IMR-90 (cell line): Measurements from ENCODE around the gene NHEJ1. TPM values are rescaled to one million over a fixed set of nuclear protein-coding genes. Genes with fewer than 3 reads are reported as not detected.
A peak's percentile ranks its signal among the peaks of the same experiment; 100 is the strongest.

ENCODE experiments used
- ATAC-seq: fragments of 200-7000 bp; cut with Tn5 transposase; 2 replicates; pipeline ENCODE4 v1.9.1; 2020; ENCODE audit warnings: low read depth, mild to moderate bottlenecking, moderate library complexity
- BruUV-seq: library from RNA; stranded (reverse); fragments of 400-500 nt; replicated peaks from 2 replicates; lab custom pipeline; 2021; lab: Mats Ljungman, UMichigan
- CTCF ChIA-PET: fragments of 300-600 bp; formaldehyde crosslinking; extraction: SDS; loops from one replicate; lab custom pipeline; 2021; ENCODE audit warnings: antibody characterized with exemption; lab: Yijun Ruan, JAX
- POLR2A ChIA-PET: fragments of 300-600 bp; sonication (Branson Sonifier 250); formaldehyde crosslinking; loops from one replicate; lab custom pipeline; 2022; ENCODE audit warnings: antibody characterized with exemption; ENCODE audit not compliant: unreplicated experiment; lab: Charles Lee
- DNase-seq: peaks from one replicate; pipeline ENCODE4 v3.0.0; 2013
- H2AFZ ChIP-seq: replicated peaks from 2 replicates; pipeline ENCODE3; 2013; ENCODE audit warnings: low read length, mild to moderate bottlenecking; ENCODE audit not compliant: poor library complexity
- H2AK5ac ChIP-seq: 2 replicates; pipeline ENCODE4 v1.6.1; 2013; ENCODE audit warnings: low read depth, low read length, inconsistent platforms
- H2AK9ac ChIP-seq: replicated peaks from 2 replicates; pipeline ENCODE3; 2013; ENCODE audit warnings: mild to moderate bottlenecking, low read depth, low read length, moderate library complexity; ENCODE audit not compliant: poor library complexity
- H2BK120ac ChIP-seq: 2 replicates; pipeline ENCODE4 v1.6.1; 2013; ENCODE audit warnings: low read depth, low read length, inconsistent platforms
- H2BK15ac ChIP-seq: 3 replicates; pipeline ENCODE4 v1.6.1; 2013; ENCODE audit warnings: low read depth, low read length, inconsistent platforms
- H2BK20ac ChIP-seq: 2 replicates; pipeline ENCODE4 v1.6.1; 2013; ENCODE audit warnings: low read depth, mild to moderate bottlenecking, inconsistent platforms, low read length, moderate library complexity
- H2BK5ac ChIP-seq: 2 replicates; pipeline ENCODE4 v1.6.1; 2013; ENCODE audit warnings: mild to moderate bottlenecking, low read depth, low read length, inconsistent platforms; ENCODE audit not compliant: poor library complexity, severe bottlenecking
- H3K14ac ChIP-seq: replicated peaks from 2 replicates; pipeline ENCODE4 v1.6.1; 2013; ENCODE audit warnings: low read depth, low read length, inconsistent platforms
- H3K18ac ChIP-seq: 2 replicates; pipeline ENCODE4 v1.6.1; 2013; ENCODE audit warnings: low read depth, low read length, control low read depth
- H3K23ac ChIP-seq: 2 replicates; pipeline ENCODE4 v1.6.1; 2013; ENCODE audit warnings: low read depth, low read length, inconsistent platforms
- H3K27ac ChIP-seq: 2 replicates; pipeline ENCODE4 v1.5.1; 2013; ENCODE audit warnings: mild to moderate bottlenecking, control low read depth, low read length; ENCODE audit not compliant: insufficient read depth
- H3K27me3 ChIP-seq: 2 replicates; pipeline ENCODE4 v1.6.1; 2013; ENCODE audit warnings: low read length; ENCODE audit not compliant: control insufficient read depth, insufficient read depth
- H3K36me3 ChIP-seq: 2 replicates; pipeline ENCODE4 v1.6.1; 2013; ENCODE audit warnings: low read length, mixed read lengths; ENCODE audit not compliant: control insufficient read depth, insufficient read depth
- H3K4ac ChIP-seq: 2 replicates; pipeline ENCODE4 v1.6.1; 2013; ENCODE audit warnings: low read depth, low read length, inconsistent platforms
- H3K4me1 ChIP-seq: 2 replicates; pipeline ENCODE4 v1.6.1; 2013; ENCODE audit warnings: low read length, mixed read lengths; ENCODE audit not compliant: control insufficient read depth, insufficient read depth
- H3K4me2 ChIP-seq: 2 replicates; pipeline ENCODE4 v1.6.1; 2013; ENCODE audit warnings: low read depth, mild to moderate bottlenecking, control low read depth, low read length, moderate library complexity
- H3K4me3 ChIP-seq: 2 replicates; pipeline ENCODE4 v1.5.1; 2013; ENCODE audit warnings: low read depth, mild to moderate bottlenecking, control low read depth, low read length, moderate library complexity; ENCODE audit not compliant: insufficient read depth
- H3K56ac ChIP-seq: 2 replicates; pipeline ENCODE4 v1.6.1; 2013; ENCODE audit warnings: low read length, inconsistent platforms; ENCODE audit not compliant: insufficient read depth; ENCODE audit errors: extremely low read depth
- H3K79me1 ChIP-seq, 2 experiments: 2 replicates each; pipeline ENCODE4 v1.6.1; 2013; ENCODE audit warnings: low read length in 2 of 2, inconsistent platforms in 1 of 2, low read depth in 1 of 2
- H3K9ac ChIP-seq: 2 replicates; pipeline ENCODE4 v1.6.1; 2013; ENCODE audit warnings: low read depth, low read length, control low read depth
- H3K9me1 ChIP-seq: 2 replicates; pipeline ENCODE4 v1.6.1; 2013; ENCODE audit warnings: low read length, inconsistent platforms; ENCODE audit not compliant: insufficient read depth
- H3K9me3 ChIP-seq: 2 replicates; pipeline ENCODE4 v1.6.1; 2013; ENCODE audit warnings: low read length; ENCODE audit not compliant: control insufficient read depth, insufficient read depth
- H4K20me1 ChIP-seq: 2 replicates; pipeline ENCODE4 v1.6.1; 2013; ENCODE audit warnings: low read length, inconsistent platforms; ENCODE audit not compliant: insufficient read depth
- H4K5ac ChIP-seq: 2 replicates; pipeline ENCODE4 v1.6.1; 2013; ENCODE audit warnings: mild to moderate bottlenecking, low read depth, low read length, control low read depth
- H4K8ac ChIP-seq, 2 experiments: 2 replicates each; pipeline ENCODE4 v1.6.1; 2013; ENCODE audit warnings: low read depth in 2 of 2, low read length in 2 of 2, control low read depth in 1 of 2, inconsistent platforms in 1 of 2
- H4K91ac ChIP-seq: 2 replicates; pipeline ENCODE4 v1.6.1; 2013; ENCODE audit warnings: low read depth, low read length, inconsistent platforms; ENCODE audit not compliant: insufficient read depth
- CHD1 ChIP-seq: IDR thresholded peaks from 2 replicates; pipeline ENCODE4 v1.6.1; 2012; ENCODE audit warnings: low read depth, low read length, improper control_type of control experiment
- MAZ ChIP-seq: IDR thresholded peaks from 2 replicates; pipeline ENCODE4 v1.6.1; 2012; ENCODE audit warnings: low read depth, mild to moderate bottlenecking, low read length, improper control_type of control experiment, moderate library complexity, borderline replicate concordance
- MXI1 ChIP-seq: IDR thresholded peaks from 2 replicates; pipeline ENCODE4 v1.6.1; 2012; ENCODE audit warnings: low read depth, mild to moderate bottlenecking, low read length, moderate library complexity, borderline replicate concordance
- NFE2L2 ChIP-seq: fragments of 150-350 bp; IDR thresholded peaks from 2 replicates; pipeline ENCODE4 v1.6.1; 2016; ENCODE audit warnings: low read depth, mild to moderate bottlenecking, low read length
- RCOR1 ChIP-seq: IDR thresholded peaks from 2 replicates; pipeline ENCODE4 v1.6.1; 2012; ENCODE audit warnings: mild to moderate bottlenecking, low read length, improper control_type of control experiment; ENCODE audit not compliant: insufficient replicate concordance
- USF2 ChIP-seq: fragments of 150-350 bp; IDR thresholded peaks from 2 replicates; pipeline ENCODE4 v1.6.1; 2017; ENCODE audit warnings: mild to moderate bottlenecking, antibody characterized with exemption, low read length, low read depth
- WGBS, 2 experiments: methylation state at CpG; one replicate each; pipeline versions ENCODE4 v1.1.5 to v1.1.7; 2013; ENCODE audit warnings: missing lambda C conversion rate in 2 of 2; ENCODE audit not compliant: insufficient read length in 1 of 2; ENCODE audit errors: extremely low coverage in 2 of 2; 5-methylcytosine and 5-hydroxymethylcytosine counted together
- dilution Hi-C: fragments of 300-500 bp; cut with HindIII; formaldehyde crosslinking; loops from one replicate; pipeline ENCODE4 v1.14.3; 2018; ENCODE audit warnings: low sequenced_read_pairs; ENCODE audit not compliant: unreplicated experiment
- in situ Hi-C: fragments of 300-500 bp; cut with MboI; formaldehyde crosslinking; loops from 3 replicates; pipeline ENCODE4 v1.14.3; 2019; ENCODE audit warnings: low sequenced_read_pairs, inconsistent platforms, mixed read lengths
- intact Hi-C: fragments of 100-400 bp; cut with micrococcal nuclease; formaldehyde crosslinking; loops from 2 replicates; pipeline ENCODE4 v1.10.0; 2022
- polyA plus RNA-seq, 3 experiments: library from polyadenylated mRNA; depleted of rRNA; stranded (reverse); fragments of >200 nt; gene quantifications; 2 replicates each; pipeline ENCODE4 v1.2.3, GENCODE V29; 2012; ENCODE audit warnings: low replicate concordance in 1 of 3
- total RNA-seq: library from RNA; depleted of rRNA; stranded (reverse); fragments of >200 nt; gene quantifications from 2 replicates; pipeline ENCODE4 v1.2.3, GENCODE V29; 2012

Gene NHEJ1
- total and polyA plus RNA-seq, 2 of the 4 experiments (the other 2 are of a cell fraction), result 12.5 to 23.1 TPM

- Histone ChIP-seq H3K9me3 (no peaks in the 10 kb centered on the region), H2BK5ac (peak overlapping the region; percentile 46), H2BK20ac (peak overlapping the region; percentile 41; the same call in 1 of the 2 replicates), H2AK5ac (peak overlapping the region; percentile 84; the same call in 1 of the 2 replicates), H2AFZ (peak overlapping the region; percentile 91), H3K36me3 (peaks cover 29% of the 10 kb centered on the region), H3K9me1 (peaks cover 8% of the 10 kb centered on the region; the same call in 1 of the 2 replicates), H4K91ac (peak overlapping the region; percentile 90), H4K20me1 (peaks cover 9% of the 10 kb centered on the region; the same call in 1 of the 2 replicates), H3K27ac (peak overlapping the region; percentile 69), H4K8ac (peak overlapping the region; percentile 51 to 52; a peak in 2 of 4 replicates), H3K14ac (peak overlapping the region; percentile 92), H3K4me1 (peaks cover 16% of the 10 kb centered on the region), H2BK120ac (peak overlapping the region; percentile 7; the same call in 1 of the 2 replicates), H3K56ac (peak overlapping the region; percentile 56), H3K4ac (peak overlapping the region; percentile 90), H3K27me3 (no peaks in the 10 kb centered on the region), H3K18ac (peak overlapping the region; percentile 61; the same call in 1 of the 2 replicates), H4K5ac (peak overlapping the region; percentile 78), H2BK15ac (peak overlapping the region; percentile 19; the same call in 1 of the 3 replicates), H3K23ac (peak overlapping the region; percentile 94), H3K4me2 (peak overlapping the region; percentile 99), H3K9ac (peak overlapping the region; percentile 78), H3K79me1 (peaks cover 5 to 19% of the 10 kb centered on the region in 2 experiments; a peak in 3 of 4 replicates), H3K4me3 (peak overlapping the region; percentile 84), H2AK9ac (peak overlapping the region; percentile 90)
- no TSS peak for BruUV-seq
- 6% methylated on average over 9 of the region's 22 CpGs; no CpG with 5 or more reads in 1 of the 2 experiments for WGBS, 2 experiments
- intact Hi-C loops, result loop anchor here (2.0 kb wide), 1 partner anchor 31 kb away; the partner anchor contains the start of gene CNPPD1
- ATAC-seq (peak; percentile 7; the same call in 1 of the 2 replicates), DNase-seq (no peak)
- in situ Hi-C loops, result loop anchor here (5.0 kb wide), 1 partner anchor 35 kb away; the partner anchor contains the start of gene SLC23A3
- ChIA-PET POLR2A (interaction anchor here (0.6 to 1.1 kb wide), 5 partner anchors 10 to 1051 kb away, joined by 3 to 5 read pairs (median 3); partner anchors contain the start of gene CNPPD1), CTCF (interaction anchor here (0.6 to 1.4 kb wide), 3 partner anchors 11 to 180 kb away, joined by 3 to 5 read pairs (median 3); partner anchors contain the start of gene DNPEP)
- dilution Hi-C loops, result no loop called here
- no peak for TF ChIP-seq RCOR1
- no peak for TF ChIP-seq MAZ
- no peak for TF ChIP-seq NFE2L2
- TF ChIP-seq MXI1, result peak; percentile 57; the same call in 1 of the 2 replicates
- no peak for TF ChIP-seq USF2
- TF ChIP-seq CHD1, result no peak
Measured at GRCh38 chr2:219207134-219207883, 46.7 kb upstream of the NHEJ1 start.
